Body of pancreas (tissue), 4 donors: ENCODE results near the gene DPH6.

ENCODE experiments used
- POLR2A ChIP-seq, 3 donors: fragments of 450-650 bp; IDR thresholded peaks; one replicate each; pipeline ENCODE4 v1.6.1; 2016; ENCODE audit warnings: antibody characterized with exemption in 3 of 3, mild to moderate bottlenecking in 2 of 3
- TF ChIP-seq, protein P1 (sequence below), 7 experiments: fragments of 450-650 bp in 4 of 7; fragments of 200-600 bp in 3 of 7; sonication (generic) in 3 of 7; IDR thresholded peaks; one replicate each; pipeline ENCODE4 v1.5.1; 2016 to 2019; ENCODE audit warnings: antibody characterized with exemption in 7 of 7

- TF ChIP-seq, protein P1, sequence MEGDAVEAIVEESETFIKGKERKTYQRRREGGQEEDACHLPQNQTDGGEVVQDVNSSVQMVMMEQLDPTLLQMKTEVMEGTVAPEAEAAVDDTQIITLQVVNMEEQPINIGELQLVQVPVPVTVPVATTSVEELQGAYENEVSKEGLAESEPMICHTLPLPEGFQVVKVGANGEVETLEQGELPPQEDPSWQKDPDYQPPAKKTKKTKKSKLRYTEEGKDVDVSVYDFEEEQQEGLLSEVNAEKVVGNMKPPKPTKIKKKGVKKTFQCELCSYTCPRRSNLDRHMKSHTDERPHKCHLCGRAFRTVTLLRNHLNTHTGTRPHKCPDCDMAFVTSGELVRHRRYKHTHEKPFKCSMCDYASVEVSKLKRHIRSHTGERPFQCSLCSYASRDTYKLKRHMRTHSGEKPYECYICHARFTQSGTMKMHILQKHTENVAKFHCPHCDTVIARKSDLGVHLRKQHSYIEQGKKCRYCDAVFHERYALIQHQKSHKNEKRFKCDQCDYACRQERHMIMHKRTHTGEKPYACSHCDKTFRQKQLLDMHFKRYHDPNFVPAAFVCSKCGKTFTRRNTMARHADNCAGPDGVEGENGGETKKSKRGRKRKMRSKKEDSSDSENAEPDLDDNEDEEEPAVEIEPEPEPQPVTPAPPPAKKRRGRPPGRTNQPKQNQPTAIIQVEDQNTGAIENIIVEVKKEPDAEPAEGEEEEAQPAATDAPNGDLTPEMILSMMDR (IDR thresholded peaks at IDR 0.05) = no peak
- TF ChIP-seq POLR2A (IDR thresholded peaks at IDR 0.05) = no peak
Measured at GRCh38 chr15:35535365-35535916, 10.5 kb downstream of the DPH6 start.
